ENCODE measurements around the gene ANKRD65.
"Not testable (repeated sequence)": the region's sequence is repeated elsewhere in the genome, so short reads cannot be mapped to it uniquely, and the experiment has no call there.

GRCh38 chr1:1456683-1457255 is 35.7 kb upstream of the ANKRD65 start:
- not testable (repeated sequence) for TF ChIP-seq CTCF (conservative IDR thresholded peaks at IDR 0.05; ENCODE audit: low read depth, low read length); EZH2 (IDR thresholded peaks at IDR 0.05; ENCODE audit: borderline replicate concordance, low read depth, low read length, poor library complexity, severe bottlenecking)
